GM10266 (cell line): Measurements from ENCODE around the gene CCDC51.

ENCODE experiments used
- DNase-seq: peaks from one replicate; pipeline ENCODE4 v3.0.0; 2012; ENCODE audit errors: extremely low spot score
- CTCF ChIP-seq: IDR thresholded peaks from 2 replicates; pipeline ENCODE4 v1.5.1; 2012; ENCODE audit warnings: mild to moderate bottlenecking, low read depth; ENCODE audit not compliant: control insufficient read depth, insufficient read depth; ENCODE audit errors: missing control alignments

Gene CCDC51

GRCh38 chr3:48413611-48414010 is 26.3 kb downstream of the CCDC51 start:
- no peak for DNase-seq
- TF ChIP-seq CTCF = no peak

GRCh38 chr3:48413086-48413485 is 26.8 kb downstream of the CCDC51 start:
- no peak for TF ChIP-seq CTCF
- DNase-seq = no peak

- no peak for DNase-seq
- no peak for TF ChIP-seq CTCF
Measured at GRCh38 chr3:48412375-48413001, 27.4 kb downstream of the CCDC51 start.

GRCh38 chr3:48411606-48412374 is 28.1 kb downstream of the CCDC51 start:
- DNase-seq = no peak
- no peak for TF ChIP-seq CTCF

- DNase-seq = no peak
- no peak for TF ChIP-seq CTCF
Measured at GRCh38 chr3:48411041-48411588, 28.8 kb downstream of the CCDC51 start.

- no peak for DNase-seq
- TF ChIP-seq CTCF = no peak
Measured at GRCh38 chr3:48410205-48411040, 29.5 kb downstream of the CCDC51 start.
